ENCODE data around the gene NETO2.
"Not testable (repeated sequence)": the region's sequence is repeated elsewhere in the genome, so short reads cannot be mapped to it uniquely, and the experiment has no call there.

The NETO2 gene

GRCh38 chr16:47136099-47136842 lies 7.5 kb downstream of the NETO2 start:
- DNase-seq (ENCODE audit: low read depth): no peak

- DNase-seq (ENCODE audit: low read depth): no peak
Measured at GRCh38 chr16:47134550-47134949, 9.2 kb downstream of the NETO2 start.

DNA sequence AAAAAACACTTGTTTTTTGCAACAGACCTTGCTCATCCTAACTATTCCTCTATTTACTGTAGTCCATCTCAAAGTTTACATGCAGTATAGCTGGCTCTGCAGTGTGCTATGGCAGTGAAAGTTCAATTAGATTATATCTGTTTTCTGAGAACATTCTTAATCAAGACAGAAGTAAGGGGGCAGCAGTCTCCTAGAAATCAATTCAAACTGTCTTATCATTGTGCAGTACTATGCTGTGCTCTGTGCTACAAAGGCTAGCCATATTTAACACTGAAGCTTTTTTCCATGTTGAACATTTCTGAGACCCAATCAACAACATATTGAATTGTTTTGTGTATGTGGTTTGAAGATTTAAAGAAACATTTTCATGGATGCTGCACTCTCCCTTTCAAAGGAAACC lies 11.4 kb downstream of the NETO2 start:
- no peak for DNase-seq (ENCODE audit: low read depth)

- DNase-seq (ENCODE audit: low read depth): no peak
Measured at GRCh38 chr16:47129755-47130435, 13.8 kb downstream of the NETO2 start.

- DNase-seq (ENCODE audit: low read depth): no peak
Measured at GRCh38 chr16:47127541-47127940, 16.2 kb downstream of the NETO2 start.

DNA sequence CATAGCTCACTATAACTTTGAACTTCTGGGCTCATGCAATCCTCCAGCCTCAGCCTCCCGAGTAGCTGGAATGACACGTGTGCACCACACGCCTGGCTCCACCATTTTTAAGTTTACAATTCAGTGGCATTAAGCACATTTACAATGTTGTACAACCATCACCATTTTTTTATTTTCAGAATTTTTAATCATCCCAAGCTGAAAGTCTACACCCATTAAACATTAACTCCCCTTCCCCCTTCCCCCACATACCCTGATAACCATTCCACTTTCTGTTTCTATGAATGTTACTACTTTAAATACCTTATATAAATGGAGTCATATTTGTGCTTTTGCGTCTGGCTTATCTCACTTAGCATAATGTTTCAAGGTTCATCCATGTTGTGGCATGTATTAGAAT lies 18.0 kb downstream of the NETO2 start:
- DNase-seq (ENCODE audit: low read depth): no peak

GRCh38 chr16:47113130-47113529 lies 30.6 kb downstream of the NETO2 start:
- DNase-seq (ENCODE audit: low read depth): no peak

- DNase-seq (ENCODE audit: low read depth): no peak
Measured at GRCh38 chr16:47110939-47111338, 32.8 kb downstream of the NETO2 start.

GRCh38 chr16:47109361-47109760 lies 34.4 kb downstream of the NETO2 start:
- no peak for DNase-seq (ENCODE audit: low read depth)

GRCh38 chr16:47102921-47103320 lies 40.8 kb downstream of the NETO2 start:
- DNase-seq (ENCODE audit: low read depth): not testable (repeated sequence)

- not testable (repeated sequence) for DNase-seq (ENCODE audit: low read depth)
Measured at GRCh38 chr16:47097154-47097553, 46.6 kb downstream of the NETO2 start.

DNA sequence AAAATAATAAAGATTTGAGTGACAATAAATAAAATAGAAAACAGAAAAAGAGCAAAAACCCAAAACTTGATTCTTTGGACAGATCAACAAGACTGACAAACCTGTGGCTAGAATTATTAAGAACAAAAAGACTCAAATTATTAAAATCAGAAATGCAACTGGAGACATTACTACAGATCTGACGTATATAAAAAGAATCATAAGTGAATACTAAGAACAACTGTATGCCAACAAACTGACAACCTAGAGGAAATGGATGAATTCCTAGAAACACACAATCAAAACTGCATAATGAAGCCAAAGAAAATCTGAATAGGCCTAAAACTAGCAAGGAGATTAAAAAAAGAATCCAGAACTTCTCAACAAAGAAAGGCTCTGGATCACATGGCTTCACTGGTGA lies 47.4 kb downstream of the NETO2 start:
- DNase-seq (ENCODE audit: low read depth): no peak

DNA sequence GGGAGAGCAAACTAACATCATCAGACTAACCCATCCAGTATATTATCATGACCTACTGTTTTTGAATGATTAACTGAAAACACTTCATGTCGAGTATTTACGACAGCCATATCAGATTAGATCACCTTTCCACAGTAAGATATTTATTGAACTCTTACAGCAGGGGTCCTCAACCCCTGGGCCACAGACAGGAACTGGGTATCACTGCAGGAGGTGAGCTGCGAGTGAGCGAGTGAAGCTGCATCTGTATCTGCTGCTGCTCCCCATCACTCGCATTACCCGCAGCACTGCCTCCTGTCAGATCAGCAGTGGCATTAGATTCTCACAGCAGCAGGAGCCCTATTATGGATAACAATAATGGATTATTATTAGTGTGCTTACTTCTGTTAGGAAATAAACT lies 59.5 kb downstream of the NETO2 start:
- DNase-seq (ENCODE audit: low read depth): no peak

DNA sequence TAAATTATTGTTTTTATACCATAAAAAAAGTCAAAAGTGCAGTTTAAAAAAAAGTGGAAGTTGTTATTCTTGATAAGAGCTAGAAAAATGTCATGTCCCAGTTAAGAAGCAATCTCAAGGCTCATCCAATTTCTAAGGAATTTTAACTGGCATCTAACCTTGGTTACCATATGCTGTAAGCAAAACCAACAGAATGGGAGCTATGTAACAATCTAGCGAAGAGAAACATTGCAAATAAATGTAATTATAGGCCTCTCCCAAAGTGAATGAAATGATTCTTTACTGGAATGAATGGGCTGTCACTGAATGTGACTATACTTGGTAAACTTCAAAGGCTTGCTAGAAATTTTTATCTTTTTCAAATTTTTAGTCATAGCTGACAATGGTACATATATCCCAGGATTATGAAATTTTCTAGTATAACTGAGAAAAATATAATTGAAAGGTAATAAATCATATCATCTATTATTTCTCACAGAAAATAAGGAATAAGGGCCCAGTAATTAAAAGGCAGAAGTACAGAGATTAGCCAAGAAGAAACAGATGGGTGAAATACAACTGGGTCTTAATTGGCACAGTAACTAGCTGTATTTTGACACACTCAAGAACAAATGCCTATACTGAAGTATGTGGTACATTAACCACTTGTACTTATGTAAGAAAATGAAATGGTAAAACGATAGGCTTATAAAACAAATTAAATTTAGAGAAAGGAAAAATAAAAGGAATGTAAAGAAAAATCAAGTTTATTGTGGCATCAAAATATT lies 61.5 kb downstream of the NETO2 start:
- no peak for DNase-seq (ENCODE audit: low read depth)

DNA sequence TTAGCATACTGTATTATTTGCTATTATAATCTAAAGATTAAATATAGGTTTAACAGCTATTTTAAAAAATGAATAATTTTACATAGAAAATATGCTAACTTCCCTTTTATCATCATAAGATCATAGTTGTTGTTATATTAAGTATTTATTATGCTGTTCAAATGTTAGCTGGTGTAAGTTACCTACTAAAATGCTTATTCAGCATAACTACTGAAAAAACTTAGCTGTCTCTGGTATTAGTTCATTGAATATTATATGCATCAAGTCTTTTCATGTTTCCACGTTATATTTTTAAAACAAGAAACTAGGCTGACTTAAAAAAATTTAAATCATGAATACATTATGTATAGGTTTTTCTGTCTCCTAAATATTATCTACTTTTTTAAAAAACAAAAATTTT lies 62.6 kb downstream of the NETO2 start:
- DNase-seq (ENCODE audit: low read depth): no peak

GRCh38 chr16:47079860-47080259 lies 63.9 kb downstream of the NETO2 start:
- no peak for DNase-seq (ENCODE audit: low read depth)

DNA sequence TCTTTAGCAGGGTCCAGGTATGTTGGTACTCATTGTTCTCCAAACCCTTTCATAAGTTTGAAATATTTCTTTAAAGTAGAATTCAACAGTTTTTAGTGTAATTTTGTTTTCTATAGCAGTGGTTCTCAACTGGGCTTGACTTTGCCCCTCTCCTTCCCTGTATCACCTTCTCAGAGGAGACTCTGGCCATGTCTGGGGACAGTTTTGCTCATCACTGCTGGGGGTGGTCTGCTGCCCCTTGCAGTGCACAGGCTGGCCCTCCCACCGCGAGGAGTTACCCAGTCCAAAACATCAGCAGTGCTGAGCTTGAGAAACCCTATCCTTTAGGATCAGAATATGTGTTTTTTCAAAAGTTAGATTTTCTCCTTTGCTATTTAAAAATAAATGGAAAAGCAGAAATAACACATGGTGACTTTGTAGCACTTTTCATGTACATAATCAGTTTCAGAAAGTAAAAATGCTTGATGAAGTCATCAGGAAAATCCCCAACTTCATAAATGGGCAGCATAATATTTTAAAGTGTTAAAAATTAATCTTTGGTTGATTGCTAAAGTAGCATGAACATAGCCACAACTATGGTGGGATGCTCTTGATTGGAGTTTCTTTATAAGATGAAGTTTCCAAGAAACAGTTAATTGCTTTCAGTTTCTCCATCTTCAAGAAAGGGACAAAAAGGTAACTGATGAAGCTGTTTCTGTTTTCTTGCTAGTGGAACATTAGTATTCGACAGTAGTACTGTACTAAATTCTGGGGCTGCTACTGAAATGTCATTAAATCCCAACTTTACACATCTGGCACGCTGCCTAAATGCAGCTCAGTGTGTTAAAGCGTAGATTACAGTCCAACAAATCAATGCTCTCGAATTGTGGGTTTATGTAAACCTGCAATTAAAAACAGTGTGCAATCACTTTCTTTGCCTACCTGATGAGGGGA lies 70.3 kb downstream of the NETO2 start:
- DNase-seq (ENCODE audit: low read depth): no peak

DNA sequence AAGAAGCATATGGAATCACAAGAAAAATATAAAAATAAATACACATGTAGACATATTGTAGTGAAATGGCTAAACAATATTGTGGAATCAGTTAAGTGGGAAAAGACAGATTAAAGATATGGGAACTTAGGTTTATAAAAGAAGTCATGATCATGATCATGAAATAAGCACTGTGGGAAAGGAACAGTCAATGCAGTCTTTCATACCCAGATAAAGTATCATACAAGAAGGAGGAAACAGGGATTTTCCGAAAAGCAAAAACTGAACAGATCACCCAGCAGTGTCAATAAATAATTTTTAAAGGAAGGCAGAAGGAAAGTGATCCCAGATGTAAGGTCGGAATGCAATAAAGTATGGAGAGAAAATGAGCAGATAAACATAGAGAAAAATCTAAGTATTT lies 71.6 kb downstream of the NETO2 start:
- no peak for DNase-seq (ENCODE audit: low read depth)

DNA sequence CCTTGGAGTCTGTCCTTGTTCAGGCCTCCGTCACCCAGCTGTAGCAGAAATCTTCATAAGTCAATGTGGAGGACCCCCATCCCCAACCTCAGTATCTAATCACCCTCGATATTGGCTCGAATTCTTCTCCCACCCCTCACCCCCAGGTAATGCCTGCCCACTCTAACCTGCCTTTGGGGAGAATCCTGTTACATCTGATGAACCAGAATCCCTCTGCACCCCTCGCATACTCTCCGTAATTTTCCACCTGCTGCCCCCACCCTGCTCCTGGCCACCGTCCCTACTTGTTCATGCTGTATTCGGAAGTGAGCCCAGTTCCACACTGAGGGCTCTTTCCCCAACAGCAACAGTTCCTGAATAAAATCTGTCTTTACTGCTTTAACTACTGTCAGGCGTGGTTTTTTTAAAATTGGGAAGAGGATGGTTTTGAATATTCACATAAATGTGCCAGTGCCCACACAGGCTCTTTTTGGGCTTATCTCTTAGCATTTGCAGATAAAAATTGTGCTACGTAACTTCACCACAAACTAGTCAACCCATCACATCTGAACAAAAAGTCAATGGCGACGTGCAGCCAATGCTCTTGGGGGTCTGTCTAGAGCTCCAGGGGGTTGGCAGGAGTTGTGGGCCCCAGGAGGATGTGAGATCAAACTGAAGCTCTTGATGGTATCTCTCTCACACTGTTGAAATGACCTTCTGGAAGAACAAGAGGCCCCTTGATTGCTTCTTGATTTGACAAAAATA lies 73.7 kb downstream of the NETO2 start:
- DNase-seq (ENCODE audit: low read depth): no peak

DNA sequence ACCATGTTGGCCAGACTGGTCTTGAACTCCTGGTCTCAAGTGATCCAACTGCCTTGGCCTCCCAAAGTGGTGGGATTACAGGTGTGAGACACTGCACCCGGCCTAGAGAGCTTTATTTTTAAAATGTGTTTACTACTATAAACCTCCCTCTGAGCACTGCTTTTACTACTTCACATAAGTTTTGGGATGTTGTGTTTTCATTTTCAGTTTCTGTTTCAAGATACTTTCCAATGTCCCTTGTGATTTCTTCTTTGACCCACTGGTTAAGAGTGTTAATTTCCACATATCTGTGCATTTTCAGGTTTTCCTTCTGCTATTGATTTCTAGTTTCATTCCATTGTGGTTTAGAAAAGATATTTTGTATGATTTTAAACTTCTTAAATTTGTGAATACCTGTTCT lies 74.4 kb downstream of the NETO2 start:
- DNase-seq (ENCODE audit: low read depth): no peak

- DNase-seq (ENCODE audit: low read depth): no peak
Measured at GRCh38 chr16:47067203-47067602, 76.5 kb downstream of the NETO2 start.
